HG02759 (cell line): ENCODE data around the gene CD2AP.
A peak's percentile ranks its signal among the peaks of the same experiment; 100 is the strongest.
"Not testable (repeated sequence)": the region's sequence is repeated elsewhere in the genome, so short reads cannot be mapped to it uniquely, and the experiment has no call there.

Experiments
- ATAC-seq: cut with Tn5 transposase; IDR thresholded peaks from one replicate; pipeline ENCODE4 v1.9.1; 2021; ENCODE audit warnings: mild to moderate bottlenecking, moderate library complexity; ENCODE audit not compliant: unreplicated experiment

The CD2AP gene

DNA sequence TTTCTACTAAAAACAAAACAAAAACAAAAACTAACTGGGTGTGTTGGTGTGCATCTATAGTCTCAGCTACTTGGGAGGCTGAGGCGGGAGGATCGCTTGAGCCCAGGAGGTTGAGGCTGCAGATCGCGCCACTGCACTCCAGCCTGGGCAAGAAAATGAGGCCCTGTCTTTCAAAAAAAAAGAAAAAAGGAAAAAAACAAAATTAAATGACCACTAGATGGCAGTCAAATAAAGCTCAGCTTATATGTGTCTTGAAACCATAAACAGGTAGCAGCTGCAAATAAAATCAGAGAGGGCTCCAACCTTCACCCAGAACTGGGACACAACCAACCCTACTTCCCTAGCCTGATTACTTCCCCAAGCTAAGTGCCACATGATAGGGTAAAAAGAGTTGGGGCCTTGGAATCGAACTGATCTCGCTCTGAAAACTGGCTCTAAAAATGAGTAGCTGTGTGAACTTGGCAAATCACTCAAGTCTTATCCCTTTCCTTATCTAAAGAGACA is 153.7 kb downstream of the CD2AP start:
- ATAC-seq: peak; percentile 58

DNA sequence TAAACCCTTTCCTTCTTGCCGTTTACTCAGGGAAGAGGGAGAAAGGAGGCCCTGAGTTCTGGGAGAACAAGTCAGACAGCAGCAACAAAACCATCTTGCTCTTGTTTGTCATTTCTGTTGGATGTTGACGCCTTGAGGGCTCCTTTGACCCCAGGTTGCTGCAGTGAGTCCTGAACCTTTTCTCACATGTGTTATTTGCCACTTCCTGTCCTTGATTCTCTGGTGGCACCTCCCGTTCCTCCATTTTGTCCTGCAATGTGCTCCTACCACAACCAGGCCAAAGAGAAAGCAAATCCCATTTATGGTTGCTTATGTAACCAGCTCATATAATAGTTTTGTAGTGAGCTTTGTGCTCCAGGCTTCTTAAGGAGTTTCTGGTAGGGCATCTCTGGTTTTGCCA is 154.2 kb downstream of the CD2AP start:
- no peak for ATAC-seq

DNA sequence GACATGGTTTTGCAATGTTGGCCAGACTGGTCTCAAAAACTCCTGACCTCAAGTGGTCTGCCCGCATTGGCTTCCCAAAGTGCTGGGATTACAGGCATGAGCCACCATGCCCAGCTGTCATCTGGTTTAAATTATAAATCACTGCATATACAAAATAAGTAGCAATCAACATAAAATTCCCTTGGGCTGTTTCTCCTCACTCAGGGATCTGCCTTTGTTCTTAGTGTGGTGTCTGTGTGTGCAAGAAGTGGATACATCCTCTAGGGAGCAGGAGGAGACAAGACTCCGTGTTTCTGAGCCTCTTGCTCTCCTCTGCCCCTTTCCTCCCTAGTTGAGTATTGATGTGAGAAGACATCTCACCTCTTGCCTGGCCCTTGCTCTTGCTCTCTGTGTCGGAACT is 155.6 kb downstream of the CD2AP start:
- no peak for ATAC-seq

DNA sequence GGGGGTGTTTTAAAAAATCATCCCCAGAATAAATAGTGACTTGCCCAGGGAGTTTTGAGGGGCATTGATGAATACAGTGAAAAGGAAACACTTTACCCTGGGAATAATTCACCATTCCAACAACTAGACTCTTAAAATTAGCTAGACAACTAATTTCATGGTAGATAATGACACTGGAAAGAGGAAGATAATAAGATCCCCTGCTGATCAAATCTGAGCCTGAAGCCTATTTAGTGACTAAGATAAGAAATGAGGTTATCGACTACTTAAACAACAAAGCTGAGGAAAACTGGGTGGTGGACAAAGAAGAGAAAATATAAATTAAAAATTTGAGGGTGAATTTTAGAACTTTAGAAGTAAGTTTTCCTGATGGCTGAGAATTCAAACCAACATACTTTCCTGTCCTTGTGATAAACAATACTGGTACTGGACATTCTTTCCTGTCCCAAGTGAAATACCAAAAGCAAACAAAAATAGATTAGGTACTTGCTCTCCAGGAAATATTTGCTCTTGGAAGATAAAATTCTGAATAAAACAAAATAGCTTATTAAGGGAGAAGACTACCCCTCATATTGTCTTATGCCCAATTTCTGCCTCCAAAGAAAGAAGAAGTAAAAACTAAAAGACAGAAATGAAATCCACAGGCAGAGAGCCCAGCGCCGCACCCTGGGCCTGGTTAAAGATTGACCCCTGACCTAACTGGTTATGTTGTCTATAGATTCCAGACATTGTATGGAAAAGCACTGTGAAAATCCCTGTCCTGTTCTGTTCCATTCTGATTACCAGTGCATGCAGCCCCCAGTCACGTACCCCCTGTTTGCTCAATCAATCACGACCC is 156.8 kb downstream of the CD2AP start:
- ATAC-seq: no peak

DNA sequence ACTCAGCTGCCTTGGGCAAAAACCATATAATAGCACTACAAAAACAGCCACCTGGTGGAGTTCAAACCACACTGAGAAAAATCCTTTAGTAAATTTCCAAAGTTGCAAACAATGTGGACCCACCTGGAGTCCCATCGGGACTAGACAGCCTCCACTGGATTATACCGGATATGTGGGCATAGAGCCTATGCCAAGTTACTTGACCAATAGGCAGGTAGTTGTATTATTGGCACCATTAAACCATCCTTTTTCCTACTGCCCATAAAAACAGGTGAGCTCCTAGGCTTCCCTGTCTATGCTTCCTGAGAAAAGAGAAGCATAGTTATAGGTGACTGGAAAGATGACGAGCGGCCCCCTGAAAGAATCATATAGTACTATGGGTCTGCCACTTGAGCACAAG is 169.1 kb downstream of the CD2AP start:
- ATAC-seq: no peak

DNA sequence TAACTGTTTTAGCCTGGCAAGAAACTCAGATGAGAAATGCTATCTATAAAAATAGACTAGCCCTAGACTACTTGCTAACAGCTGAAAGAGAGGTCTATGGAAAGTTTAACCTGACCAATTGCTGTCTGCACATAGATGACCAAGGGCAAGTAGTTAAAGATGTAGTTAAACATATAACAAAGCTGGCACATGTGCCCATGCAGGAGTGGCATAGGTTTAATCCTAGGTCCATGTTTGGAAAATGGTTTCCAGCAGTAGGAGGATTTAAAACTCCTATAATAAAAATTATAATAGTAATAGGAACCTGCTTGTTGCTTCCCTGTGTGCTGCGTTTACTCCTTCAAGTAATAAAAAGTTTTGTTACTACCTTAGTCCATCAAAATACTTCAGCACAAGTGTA is 169.6 kb downstream of the CD2AP start:
- ATAC-seq: no peak

DNA sequence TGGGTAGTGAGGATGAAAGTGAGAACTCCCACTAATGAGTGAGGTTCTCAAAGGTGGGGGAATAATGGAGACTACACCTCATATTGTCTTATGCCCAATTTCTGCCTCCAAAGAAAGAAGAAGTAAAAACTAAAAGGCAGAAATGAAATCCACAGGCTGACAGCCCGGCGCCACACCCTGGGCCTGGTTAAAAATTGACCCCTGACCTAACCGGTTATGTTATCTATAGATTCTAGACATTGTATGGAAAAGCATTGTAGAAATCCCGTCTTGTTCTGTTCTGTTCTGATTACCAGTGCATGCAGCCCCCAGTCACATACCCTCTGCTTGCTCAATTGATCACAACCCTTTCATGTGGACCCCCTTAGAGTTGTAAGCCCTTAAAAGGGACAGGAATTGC is 170.0 kb downstream of the CD2AP start:
- ATAC-seq: not testable (repeated sequence)

DNA sequence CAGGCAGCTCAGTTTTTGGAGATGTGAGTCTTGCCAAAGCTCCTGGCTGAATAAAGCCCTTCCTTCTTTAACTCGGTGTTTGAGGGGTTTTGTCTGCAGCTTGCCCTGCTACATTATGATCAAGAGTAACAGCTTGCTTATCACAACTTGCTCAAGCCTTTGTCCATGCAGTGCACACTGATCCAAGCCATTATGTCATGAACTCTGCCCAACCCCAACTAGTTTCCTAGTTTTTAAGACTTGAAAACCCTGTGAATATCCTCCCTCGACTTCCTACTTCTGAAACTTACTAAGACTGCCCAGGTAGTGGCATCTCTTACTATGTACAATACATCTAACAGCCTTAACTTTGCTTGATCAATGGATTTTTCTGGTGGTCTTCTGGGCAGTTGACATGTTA is 170.4 kb downstream of the CD2AP start:
- no peak for ATAC-seq

DNA sequence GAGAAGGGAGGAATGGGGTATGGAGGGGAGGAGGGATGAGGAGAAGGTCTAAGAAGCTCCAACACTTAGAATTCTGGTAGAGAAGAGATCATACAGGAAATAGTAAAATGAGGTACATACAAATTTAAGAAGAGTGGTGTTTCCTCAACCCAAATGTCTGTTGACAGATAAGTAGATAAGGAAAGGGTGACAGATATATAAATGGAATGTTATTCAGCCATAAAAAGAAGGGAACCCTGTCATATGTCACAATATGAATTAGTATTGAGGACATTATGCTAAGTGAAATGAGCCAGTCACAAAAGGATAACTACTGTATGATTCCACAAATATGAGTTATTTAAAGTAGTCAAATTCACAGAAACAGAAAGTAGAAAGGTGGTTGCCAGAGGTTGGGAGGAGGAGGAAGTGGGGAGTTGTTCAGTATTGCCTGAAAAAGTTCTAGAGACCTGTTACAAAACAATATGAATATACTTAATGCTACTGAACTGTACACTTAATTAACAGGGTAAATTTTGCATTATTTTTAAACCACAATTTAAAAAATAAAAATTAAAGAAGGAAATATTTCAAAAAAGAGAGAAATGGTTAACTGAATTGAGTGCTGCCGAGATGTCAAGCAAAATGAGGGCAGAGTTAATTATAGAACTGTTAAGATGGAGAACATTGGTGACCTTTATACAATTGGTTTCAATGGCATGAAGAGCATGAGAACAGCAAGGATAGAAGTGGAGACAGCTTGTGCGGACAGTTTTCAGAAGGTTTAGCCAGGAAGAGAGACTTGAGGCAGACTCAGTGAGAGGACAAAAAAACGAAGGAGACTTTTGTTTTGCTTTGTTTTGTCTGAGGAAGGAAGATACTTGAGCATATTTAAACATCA is 173.2 kb downstream of the CD2AP start:
- no peak for ATAC-seq

DNA sequence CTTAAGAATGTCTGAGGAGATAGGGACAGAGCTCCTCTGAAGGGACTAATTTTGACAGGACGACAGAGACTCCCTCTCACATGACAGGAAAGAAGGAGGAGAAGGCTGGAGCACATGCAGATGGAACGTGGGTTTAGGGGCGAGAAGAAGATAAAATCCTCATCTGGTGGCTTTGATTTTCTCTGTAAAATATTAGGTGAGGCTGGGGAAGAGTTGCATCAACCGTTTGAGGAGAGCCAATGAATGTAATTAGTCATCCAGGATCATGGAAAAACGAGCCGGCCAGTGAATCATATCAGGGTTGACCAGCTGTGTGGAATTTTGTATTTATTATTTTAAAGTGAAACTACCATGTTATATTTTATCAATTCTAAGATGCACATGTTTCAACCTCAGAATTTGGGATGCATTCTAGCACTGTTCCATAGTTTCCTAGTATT is 173.9 kb downstream of the CD2AP start:
- no peak for ATAC-seq

DNA sequence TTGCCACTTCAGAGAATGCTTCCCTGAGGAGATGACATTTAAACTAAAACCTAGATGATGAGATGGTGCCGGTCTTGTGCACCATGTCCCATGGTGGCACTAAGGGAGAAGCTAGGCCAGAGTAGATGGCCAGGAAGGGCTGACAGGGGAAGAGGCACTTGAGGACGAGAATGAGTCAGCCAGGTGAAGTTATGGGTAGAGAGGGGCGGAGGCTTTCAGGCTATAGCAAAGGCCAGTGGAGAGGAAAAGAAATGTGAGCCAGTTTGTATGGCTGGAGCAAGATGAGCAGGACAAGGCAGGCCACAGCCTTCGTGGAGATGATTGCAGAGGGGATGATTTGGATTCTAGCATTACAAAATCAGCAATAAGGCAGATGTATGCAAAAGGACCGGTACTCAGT is 176.1 kb downstream of the CD2AP start:
- ATAC-seq: no peak

DNA sequence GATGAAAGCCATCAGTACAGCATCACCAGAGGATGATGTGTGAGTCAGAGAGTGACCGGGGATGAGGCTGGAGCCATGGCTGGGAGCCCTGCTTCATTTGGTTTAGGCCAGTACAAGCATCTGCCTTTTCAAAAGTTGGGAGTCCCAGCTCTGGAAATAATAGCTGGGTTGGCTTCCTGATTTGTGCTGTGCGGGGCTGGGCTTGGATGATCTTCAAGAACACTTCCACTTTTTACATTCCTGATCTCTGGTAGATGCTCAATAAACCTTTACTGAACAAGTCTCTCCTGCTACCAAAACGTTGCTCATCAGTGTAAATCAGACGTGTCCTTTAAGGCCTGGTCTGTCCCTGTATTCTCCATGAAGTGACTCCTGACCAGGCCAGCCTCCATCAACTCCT is 176.7 kb downstream of the CD2AP start:
- ATAC-seq: no peak

DNA sequence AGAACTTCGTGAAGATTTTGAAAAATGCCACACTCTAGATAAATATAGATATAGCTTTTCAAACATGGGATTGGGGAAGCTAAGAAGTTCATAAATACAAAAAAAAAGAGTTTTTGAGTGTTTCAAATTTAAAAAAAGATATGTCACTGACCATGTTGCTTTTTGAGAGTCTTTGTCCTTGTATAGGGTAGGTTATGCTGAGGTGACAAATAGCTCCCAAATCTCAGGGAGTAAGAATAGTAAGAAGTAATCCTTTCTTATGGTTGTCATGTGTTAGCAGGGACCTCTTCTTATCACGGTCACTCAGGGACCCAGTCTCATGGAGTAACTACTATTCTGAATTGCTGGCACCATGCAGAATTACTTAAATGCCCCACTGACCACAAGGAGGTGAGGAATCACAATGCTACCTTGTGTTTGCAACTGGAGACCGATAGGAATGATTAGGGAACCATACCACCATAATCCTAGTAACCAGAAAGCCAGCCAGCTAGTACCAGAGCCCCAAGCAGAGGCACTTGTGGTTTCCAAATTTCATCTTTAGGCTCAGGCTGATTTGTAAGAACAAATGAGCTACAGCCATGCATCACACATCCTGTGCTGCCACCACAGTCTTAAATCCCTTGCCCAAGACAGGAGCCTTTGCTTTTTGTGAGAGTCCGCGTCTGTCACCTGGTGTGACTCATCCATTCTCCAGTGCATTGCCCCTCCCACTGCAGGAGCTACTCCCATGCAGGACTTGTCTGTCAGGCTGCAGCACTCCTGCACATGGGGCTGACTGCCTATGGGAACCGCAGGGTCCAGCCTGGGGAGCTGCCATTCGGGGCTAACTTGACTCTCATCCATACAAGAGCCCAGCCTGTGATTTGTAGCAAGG is 178.4 kb downstream of the CD2AP start:
- ATAC-seq: no peak

DNA sequence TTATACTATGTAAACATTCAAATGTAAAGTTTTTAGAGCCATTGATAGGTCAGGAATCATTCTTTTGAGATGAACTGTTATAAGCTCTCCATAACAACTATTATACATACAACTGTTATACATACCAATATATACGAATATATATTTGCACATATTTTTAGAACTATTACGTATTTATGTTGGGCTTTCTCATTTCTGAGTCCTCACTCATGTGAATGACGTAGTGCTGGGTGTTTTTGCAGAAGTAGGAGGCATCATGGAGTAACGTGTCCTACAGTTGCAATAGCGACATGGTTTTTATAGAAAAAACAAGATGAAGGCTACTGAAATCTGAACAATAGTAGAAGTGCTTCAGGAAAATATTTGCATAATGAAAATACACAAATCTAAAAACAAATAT is 184.4 kb downstream of the CD2AP start:
- no peak for ATAC-seq

DNA sequence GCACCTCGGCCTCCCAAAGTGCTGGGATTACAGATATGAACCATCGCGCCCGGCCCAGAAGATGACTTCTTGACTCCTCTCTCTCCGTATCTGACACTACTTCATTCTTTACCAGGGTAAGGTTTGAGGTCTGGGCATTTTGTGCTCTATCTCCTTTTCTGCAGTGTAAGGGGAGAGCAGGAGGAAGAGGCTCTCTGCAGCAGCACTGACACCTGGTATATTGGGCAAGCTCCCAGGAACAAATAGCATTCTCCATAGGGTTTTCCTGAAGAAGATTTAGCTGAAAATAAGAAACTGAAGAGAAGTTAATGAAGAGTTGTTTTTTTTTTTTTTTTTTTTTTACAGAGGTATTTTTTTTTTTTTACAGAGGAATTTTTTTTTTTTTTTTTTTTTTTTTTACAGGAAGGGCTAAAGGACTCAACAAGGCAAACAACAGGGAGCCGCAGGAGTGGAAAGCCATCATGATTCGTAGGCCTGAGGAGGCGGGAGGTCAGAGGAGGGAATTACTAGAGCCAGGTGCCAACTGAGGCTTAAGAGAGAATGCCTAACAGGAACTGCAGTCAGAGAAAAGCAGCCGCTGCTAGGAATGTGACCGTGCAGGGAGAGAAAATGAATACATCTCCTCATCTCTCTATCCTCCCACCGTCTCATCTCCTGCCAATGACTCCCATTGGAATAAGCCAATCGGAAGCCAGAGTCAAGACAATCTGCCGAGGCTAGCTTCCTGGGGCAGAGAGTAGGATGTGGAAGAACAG is 186.1 kb downstream of the CD2AP start:
- no peak for ATAC-seq

DNA sequence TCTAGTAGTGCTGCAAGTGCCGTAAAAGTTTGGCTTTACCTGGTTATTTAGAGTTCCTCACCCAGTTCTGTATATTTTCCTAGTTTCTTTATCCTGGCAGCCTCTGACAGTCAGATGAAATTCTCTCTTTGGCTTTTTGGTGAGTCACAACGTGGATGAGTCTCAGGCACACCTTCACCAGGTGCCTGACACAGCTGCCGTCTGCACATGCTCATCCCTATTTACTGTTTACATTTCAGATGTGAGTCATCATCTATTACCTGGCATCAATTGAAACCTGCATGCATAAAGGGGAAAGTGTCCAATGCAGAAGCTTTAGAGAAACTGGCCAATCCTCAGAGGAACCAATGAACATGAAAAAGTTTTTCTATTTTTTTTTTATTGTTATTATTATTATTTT is 187.5 kb downstream of the CD2AP start:
- no peak for ATAC-seq

DNA sequence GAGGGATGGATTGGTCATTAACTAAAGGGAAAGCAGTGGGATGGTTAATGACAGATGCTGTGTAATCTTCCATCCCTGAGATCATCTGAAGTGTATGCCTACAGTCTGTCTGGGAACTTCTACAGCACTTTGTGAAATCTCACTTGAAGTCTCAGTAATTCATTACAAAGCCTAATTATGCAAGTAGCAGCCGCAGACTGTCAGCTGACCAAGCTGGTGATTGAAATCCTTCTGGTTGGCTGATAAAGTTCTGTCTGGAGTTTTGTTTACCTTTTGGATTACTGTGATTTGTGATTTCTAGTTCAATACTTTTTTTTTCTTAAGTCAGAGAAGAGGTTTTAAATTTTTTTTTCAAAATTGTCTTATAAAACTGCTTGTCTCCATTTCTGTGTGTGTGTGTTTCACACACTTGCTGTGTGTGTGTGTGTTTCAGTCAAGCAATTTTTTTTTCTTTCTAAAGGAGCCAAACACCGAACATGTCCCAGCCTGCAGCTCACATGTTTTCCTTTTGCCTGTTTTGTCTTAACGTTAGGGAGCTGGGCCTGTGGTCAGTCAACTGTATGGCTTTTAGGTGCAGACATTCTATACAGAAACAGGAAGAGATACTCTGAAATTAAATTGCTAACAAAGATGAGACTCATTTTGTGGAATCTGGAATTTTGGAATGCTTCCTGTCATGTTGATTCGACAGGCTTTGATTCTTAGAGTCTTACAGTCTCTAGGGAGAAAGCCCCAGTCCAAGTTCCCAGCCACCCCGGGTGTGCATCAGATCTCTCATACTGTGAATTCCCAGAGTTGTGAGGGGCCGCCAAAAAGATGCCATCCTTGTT is 192.3 kb downstream of the CD2AP start:
- ATAC-seq: no peak

DNA sequence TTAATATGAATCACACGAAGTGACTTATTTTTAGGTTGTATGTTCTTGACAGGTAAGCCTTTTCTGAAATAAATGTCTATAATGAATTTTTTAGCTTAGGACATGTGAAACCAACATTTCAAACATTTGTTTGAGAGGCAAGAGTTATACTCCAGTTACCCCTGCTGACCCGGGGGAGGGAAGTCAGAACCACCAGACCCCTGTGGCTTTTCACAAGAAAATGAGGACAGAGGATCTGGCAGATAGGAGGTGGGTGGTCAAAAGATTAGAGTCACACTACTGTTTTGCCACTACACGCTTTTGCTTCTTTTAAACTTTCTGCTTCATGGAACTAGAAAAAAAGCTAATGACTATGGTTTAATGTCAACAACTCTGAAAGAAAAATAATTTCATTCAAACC is 193.3 kb downstream of the CD2AP start:
- no peak for ATAC-seq

DNA sequence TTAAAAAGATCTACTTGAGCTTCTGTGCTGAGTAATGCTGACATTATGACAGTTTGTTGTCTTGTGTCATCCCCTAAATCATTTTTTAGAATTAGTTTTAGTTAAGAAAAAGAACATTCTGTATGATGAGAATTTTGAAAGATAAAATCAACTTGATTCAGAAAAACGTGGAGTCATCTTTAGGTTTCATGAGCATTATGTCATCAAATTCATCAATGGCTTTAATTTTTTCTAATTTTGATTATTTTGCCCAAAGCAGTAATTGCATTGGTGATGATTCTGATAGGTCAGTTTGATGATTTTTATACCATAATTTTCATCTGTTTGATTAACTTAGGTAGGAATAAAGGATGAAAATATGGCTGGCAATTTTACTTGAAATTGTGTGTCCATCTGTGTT is 194.2 kb downstream of the CD2AP start:
- no peak for ATAC-seq
